Breast epithelium (tissue), 4 donors: ENCODE results near the gene DNAL4. TPM values are rescaled to one million over a fixed set of nuclear protein-coding genes. Genes with fewer than 3 reads are reported as not detected.

Experiments
- DNase-seq, 2 donors: peaks; one replicate each; pipeline ENCODE4 v3.0.0-alpha.2; 2019; ENCODE audit warnings: low spot score in 2 of 2
- H3K27ac ChIP-seq, 2 donors: fragments of 200-600 bp; sonication (generic) in 1 of 2; one replicate each; pipeline ENCODE4 v1.5.1; 2016 to 2019; ENCODE audit warnings: mild to moderate bottlenecking in 1 of 2
- H3K27me3 ChIP-seq, 2 donors: fragments of 200-600 bp; sonication (generic) in 1 of 2; one replicate each; pipeline versions ENCODE4 v1.5.1 to v1.6.0; 2017 to 2019; ENCODE audit warnings: control low read depth in 1 of 2, mild to moderate bottlenecking in 1 of 2
- H3K36me3 ChIP-seq: fragments of 200-600 bp; one replicate; pipeline ENCODE4 v1.5.1; 2019
- H3K4me1 ChIP-seq, 2 donors: fragments of 200-600 bp; sonication (generic); one replicate each; pipeline ENCODE4 v1.5.1; 2016 to 2019; ENCODE audit warnings: control low read depth in 1 of 2
- H3K4me3 ChIP-seq, 3 donors: fragments of 200-600 bp; sonication (generic); 1 replicate in 2 of 3; 2 replicates in 1 of 3; pipeline ENCODE4 v1.5.1; 2016 to 2019; ENCODE audit warnings: mild to moderate bottlenecking in 3 of 3, moderate library complexity in 2 of 3
- H3K9me3 ChIP-seq, 2 donors: fragments of 200-600 bp; sonication (generic) in 1 of 2; one replicate each; pipeline ENCODE4 v1.5.1; 2016 to 2019; ENCODE audit warnings: control low read depth in 1 of 2
- CTCF ChIP-seq, 3 donors: fragments of 450-650 bp; IDR thresholded peaks; one replicate each; pipeline ENCODE4 v1.5.1; 2016 to 2017; ENCODE audit warnings: antibody characterized with exemption in 3 of 3, mild to moderate bottlenecking in 3 of 3, moderate library complexity in 3 of 3
- POLR2A ChIP-seq: fragments of 450-650 bp; IDR thresholded peaks from one replicate; pipeline ENCODE4 v1.6.1; 2016; ENCODE audit warnings: antibody characterized with exemption, mild to moderate bottlenecking, moderate library complexity
- POLR2AphosphoS5 ChIP-seq, 3 donors: sonication (generic); formaldehyde crosslinking; IDR thresholded peaks; one replicate each; pipeline ENCODE4 v1.6.1; 2017; ENCODE audit warnings: antibody characterized with exemption in 3 of 3
- intact Hi-C: fragments of 100-400 bp; cut with DNase I; formaldehyde crosslinking; loops from one replicate; pipeline ENCODE4 v1.15.1; 2023; ENCODE audit warnings: low total_unique reads
- total RNA-seq, 3 donors: library from RNA; depleted of rRNA; stranded (reverse); fragments of >200 nt; gene quantifications; one replicate each; pipeline ENCODE4 v1.1.0, GENCODE V29; 2016

Gene DNAL4
- total RNA-seq, 3 donors from 2014 or later, result 17.8 to 31.2 (median 21.3) TPM

DNA sequence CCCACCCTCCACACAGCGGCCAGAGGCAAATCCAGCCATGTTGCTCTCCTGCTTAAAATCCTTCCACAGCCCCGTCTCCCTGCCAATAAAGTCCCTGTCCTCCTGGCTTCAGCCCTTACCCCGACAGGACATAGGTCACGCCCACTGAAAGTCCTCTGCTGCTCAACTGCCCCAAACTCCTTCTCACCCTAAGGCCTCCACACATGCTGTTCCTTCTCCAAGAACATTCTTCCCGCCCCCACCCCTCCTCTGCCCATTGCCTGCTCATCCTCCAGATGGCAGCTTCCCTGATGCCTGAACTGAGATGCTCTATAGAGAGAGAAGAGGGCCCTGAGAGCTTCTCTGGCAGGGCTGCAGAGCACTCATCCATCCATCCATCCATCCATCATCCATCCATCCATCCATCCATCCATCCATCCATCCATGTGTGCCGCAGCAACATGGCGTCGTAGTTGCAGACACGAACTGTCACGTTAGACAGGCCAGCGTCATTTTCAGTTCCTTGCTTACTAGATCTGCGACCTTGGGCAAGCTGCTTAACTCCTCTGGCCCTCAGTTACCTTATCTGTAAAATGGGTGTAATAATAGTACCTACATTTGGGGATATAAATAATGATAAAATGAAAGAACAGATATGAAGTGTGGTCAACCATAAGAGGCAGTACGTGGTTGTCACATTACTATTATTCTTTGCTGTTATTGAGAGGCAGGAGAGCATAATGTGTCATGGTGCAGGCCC lies 40.4 kb upstream of the DNAL4 start:
- H3K27ac ChIP-seq, result no peak overlapping the region
- no peaks in the 10 kb centered on the region for H3K9me3 ChIP-seq
- no peak for DNase-seq
- H3K4me3 ChIP-seq, result no peak overlapping the region
- no peaks in the 10 kb centered on the region for H3K36me3 ChIP-seq
- no peak for TF ChIP-seq POLR2AphosphoS5 (IDR thresholded peaks at IDR 0.05)
- TF ChIP-seq POLR2A, result no peak
- no peak for TF ChIP-seq CTCF (IDR thresholded peaks at IDR 0.05)
- H3K27me3 ChIP-seq, result no peaks in the 10 kb centered on the region
- intact Hi-C loops, result no loop called here
- H3K4me1 ChIP-seq, result no peaks in the 10 kb centered on the region

DNA sequence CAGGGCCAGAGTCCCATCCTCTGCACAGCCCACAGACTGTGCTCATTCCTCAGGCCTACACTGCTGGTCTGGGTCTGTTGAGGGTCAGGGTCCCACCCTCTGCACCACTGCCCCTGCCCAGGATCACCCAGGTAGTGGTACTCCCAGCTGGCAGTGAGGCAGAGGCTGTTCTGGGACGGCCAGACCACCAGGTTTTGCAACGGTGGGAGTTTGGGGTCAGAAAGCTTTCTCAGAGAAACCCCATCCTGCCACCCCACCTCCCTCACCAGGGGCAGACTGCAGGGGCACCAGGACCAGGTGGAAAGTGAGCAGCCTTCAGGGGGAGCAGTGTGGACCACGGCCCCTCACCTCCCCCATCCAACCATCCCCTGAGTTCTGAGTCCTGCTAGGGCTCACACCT lies 39.1 kb upstream of the DNAL4 start:
- Histone ChIP-seq H3K4me3 (no peak overlapping the region), H3K36me3 (no peaks in the 10 kb centered on the region), H3K4me1 (no peaks in the 10 kb centered on the region), H3K27me3 (no peaks in the 10 kb centered on the region), H3K9me3 (no peaks in the 10 kb centered on the region), H3K27ac (no peak overlapping the region)
- DNase-seq, result no peak
- TF ChIP-seq POLR2A (no peak), CTCF (IDR thresholded peaks at IDR 0.05) (no peak), POLR2AphosphoS5 (IDR thresholded peaks at IDR 0.05) (no peak)
- intact Hi-C loops, result no loop called here

DNA sequence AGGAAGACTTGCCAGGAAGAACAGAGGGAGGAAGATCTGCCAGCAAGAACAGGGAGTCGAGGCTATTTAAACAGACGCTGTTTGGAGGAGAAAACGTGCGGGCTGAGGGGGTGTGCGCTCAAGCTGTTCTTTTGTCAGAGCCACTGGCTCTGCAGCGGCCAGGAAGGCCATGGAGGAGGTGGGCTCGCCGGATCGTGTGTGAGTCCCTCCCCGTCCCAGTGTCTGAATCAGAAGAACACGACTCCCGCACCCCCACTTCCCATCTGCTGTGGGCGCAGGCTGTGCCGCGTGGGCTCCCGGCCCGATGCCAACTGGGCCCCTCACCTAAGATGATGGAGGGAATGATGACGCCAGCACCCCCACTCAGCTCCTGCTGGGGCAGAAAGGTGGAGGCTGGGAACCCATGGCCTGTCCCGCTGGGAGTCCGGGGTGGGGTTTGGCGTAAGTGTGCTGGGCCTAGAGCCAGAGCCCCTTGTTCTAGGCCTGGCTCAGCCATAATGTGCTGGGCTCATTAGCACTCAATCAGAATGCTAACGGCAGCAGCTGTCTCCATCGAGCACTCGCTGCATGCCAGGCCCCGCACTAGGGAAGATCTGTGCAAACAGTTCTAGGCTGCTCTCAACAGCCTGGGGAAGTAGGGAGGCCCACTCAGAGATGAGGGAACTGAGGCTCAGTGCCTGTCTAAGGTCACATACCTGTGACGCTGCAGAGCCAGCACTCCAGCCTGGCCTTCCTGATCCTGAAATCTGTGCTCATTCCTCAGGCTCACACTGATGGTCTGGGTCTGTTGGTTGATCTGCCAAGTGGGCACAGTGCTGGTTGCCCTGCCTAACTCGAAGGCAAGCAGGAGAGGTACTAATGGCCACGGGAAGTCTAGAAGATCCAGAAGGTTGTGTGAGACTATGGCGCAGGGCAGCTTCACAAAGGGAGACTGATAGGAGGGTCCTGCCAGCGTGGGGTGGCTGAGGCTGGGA lies 38.3 kb upstream of the DNAL4 start:
- H3K27me3 ChIP-seq, result no peaks in the 10 kb centered on the region
- H3K9me3 ChIP-seq, result no peaks in the 10 kb centered on the region
- no peak for TF ChIP-seq CTCF (IDR thresholded peaks at IDR 0.05)
- no peak for TF ChIP-seq POLR2AphosphoS5 (IDR thresholded peaks at IDR 0.05)
- no peak for TF ChIP-seq POLR2A
- H3K27ac ChIP-seq, result no peak overlapping the region
- no peak overlapping the region for H3K4me3 ChIP-seq
- intact Hi-C loops, result no loop called here
- DNase-seq, result no peak
- no peaks in the 10 kb centered on the region for H3K4me1 ChIP-seq
- H3K36me3 ChIP-seq, result no peaks in the 10 kb centered on the region

DNA sequence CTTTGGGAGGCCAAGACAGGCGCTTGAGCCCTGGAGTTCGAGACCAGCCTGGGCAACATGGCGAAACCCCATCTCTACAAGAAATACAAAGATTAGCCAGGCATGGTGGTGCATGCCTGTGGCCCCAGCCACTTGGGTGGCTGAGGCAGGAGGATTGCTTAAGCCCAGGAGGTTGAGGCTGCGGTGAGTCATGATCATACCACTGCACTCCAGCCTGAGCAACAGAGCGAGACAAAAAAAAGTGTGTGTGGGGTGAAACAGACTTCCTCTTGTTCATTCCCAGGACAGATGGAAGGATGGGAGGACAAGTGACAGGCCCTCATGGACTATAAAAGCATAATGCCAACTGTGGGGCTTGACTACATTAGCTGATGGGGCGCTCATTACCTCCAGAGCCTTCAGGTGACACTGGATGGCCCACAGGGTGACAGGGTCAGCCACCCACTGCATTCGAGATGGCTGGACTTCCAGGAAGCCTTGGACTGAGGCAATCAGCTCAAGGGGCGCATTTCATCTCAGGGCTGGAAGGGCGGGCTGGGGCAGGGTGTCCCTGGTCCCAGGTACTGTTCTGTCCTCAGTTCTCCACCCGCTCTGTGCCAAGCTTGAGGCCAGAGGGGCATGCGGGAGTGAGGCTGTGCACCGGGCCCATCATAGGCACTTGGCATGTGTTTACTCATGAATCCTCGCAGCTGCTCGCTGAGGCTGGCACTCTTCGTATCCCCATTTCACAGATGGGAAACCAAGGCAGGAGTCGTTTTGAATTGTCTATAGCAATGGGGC lies 37.4 kb upstream of the DNAL4 start:
- no peak for DNase-seq
- TF ChIP-seq POLR2AphosphoS5 (IDR thresholded peaks at IDR 0.05) (no peak), CTCF (IDR thresholded peaks at IDR 0.05) (no peak), POLR2A (no peak)

More for the DNA sequence above, 37.4 kb upstream of the DNAL4 start:
- Histone ChIP-seq H3K9me3 (no peaks in the 10 kb centered on the region), H3K36me3 (no peaks in the 10 kb centered on the region), H3K4me3 (no peak overlapping the region), H3K27ac (no peak overlapping the region), H3K27me3 (no peaks in the 10 kb centered on the region), H3K4me1 (no peaks in the 10 kb centered on the region)
- intact Hi-C loops, result no loop called here
